Psoas muscle (tissue), 8 donors: ENCODE data around the gene USP14. TPM values are rescaled to one million over a fixed set of nuclear protein-coding genes. Genes with fewer than 3 reads are reported as not detected.

Source experiments
- ATAC-seq, 4 donors: fragments of 200-7000 bp; cut with Tn5 transposase; one replicate each; pipeline ENCODE4 v1.9.1; 2020; ENCODE audit warnings: moderate library complexity in 3 of 4, mild to moderate bottlenecking in 2 of 4
- DNase-seq, 2 donors: peaks; one replicate each; pipeline ENCODE4 v3.0.0-alpha.2; 2020
- H3K27ac ChIP-seq: fragments of 200-600 bp; one replicate; pipeline ENCODE4 v1.8.0; 2022
- H3K27me3 ChIP-seq, 3 donors: fragments of 200-600 bp in 1 of 3; one replicate each; pipeline versions ENCODE4 v1.6.1 to v1.8.0; 2013 to 2022; ENCODE audit warnings: low read length in 2 of 3, mild to moderate bottlenecking in 2 of 3, moderate library complexity in 1 of 3; ENCODE audit not compliant: insufficient read depth in 3 of 3
- H3K36me3 ChIP-seq, 2 donors: fragments of 200-600 bp in 1 of 2; one replicate each; pipeline versions ENCODE4 v1.6.1 to v1.8.0; 2013 to 2022; ENCODE audit warnings: low read depth in 1 of 2, mild to moderate bottlenecking in 1 of 2, moderate library complexity in 1 of 2; ENCODE audit not compliant: insufficient read depth in 1 of 2
- H3K4me1 ChIP-seq: fragments of 200-600 bp; one replicate; pipeline ENCODE4 v1.8.0; 2022
- H3K4me3 ChIP-seq: fragments of 200-600 bp; one replicate; pipeline ENCODE4 v1.8.0; 2022; ENCODE audit warnings: mild to moderate bottlenecking
- H3K9me3 ChIP-seq: fragments of 200-600 bp; one replicate; pipeline ENCODE4 v1.8.0; 2022
- WGBS, 3 donors: extraction: QIAGEN DNeasy Blood & Tissue Kit; methylation state at CpG; one replicate each; pipeline versions ENCODE4 v1.1.6 to v1.1.7; 2013; 5-methylcytosine and 5-hydroxymethylcytosine counted together
- intact Hi-C, 2 donors: fragments of 100-400 bp; cut with DNase I; formaldehyde crosslinking; loops; one replicate each; pipeline versions ENCODE4 v1.11.0 to v1.14.2; 2022
- polyA plus RNA-seq, 3 donors: library from polyadenylated mRNA; stranded (reverse); fragments of 200-250 nt; gene quantifications; one replicate each; pipeline ENCODE4 v1.2.3, GENCODE V29; 2013
- total RNA-seq, 4 donors: library from RNA; stranded (reverse); fragmentation: NEBNext Ultra II Directional in 2 of 4; extraction: Animal tissue kit (Norgen Biotek cat#: 25700) in 2 of 4; gene quantifications; one replicate each; pipeline versions ENCODE4 v1.2.1 to v1.2.4, GENCODE V29; 2021 to 2023
- TF ChIP-seq, protein P1 (sequence below): fragments of 200-600 bp; IDR thresholded peaks from one replicate; pipeline ENCODE4 v1.8.0; 2022; ENCODE audit warnings: antibody characterized with exemption
- donor health status: healthy with polysubstance abuse.
- donor health status: DM: no; HTN: no; CAD: no; lungs with moderate emphysema.
- donor health status: Bipolar disorder and iron deficiency.
- donor health status: healthy.
- donor health status: DM: yes; HTN: yes; CAD: no.
- donor health status: DM: no; HTN: no; CAD: no.
- donor health status: DM: no; HTN: no; CAD: no.
- donor health status: DM: yes; HTN: yes; CAD: no.

Gene USP14
- total and polyA plus RNA-seq, 7 donors = 40.7 to 166 (median 73.5) TPM

- peak in 2 of 4 donors; percentile 56 to 62 for ATAC-seq
Observed at GRCh38 chr18:261398-262073, 103.2 kb downstream of the USP14 start.

More at GRCh38 chr18:261398-262073, 103.2 kb downstream of the USP14 start:
- Histone ChIP-seq H3K4me3 (no peak overlapping the region), H3K4me1 (peaks cover 2% of the 10 kb centered on the region), H3K36me3 (peaks cover 2 to 85% of the 10 kb centered on the region in 2 donors), H3K9me3 (no peaks in the 10 kb centered on the region), H3K27me3 (no peaks in the 10 kb centered on the region), H3K27ac (no peak overlapping the region)
- 94 to 98% (median 97%) methylated on average over 2 of the region's 2 CpGs for WGBS, 3 donors
- DNase-seq = no peak
- TF ChIP-seq, protein P1, sequence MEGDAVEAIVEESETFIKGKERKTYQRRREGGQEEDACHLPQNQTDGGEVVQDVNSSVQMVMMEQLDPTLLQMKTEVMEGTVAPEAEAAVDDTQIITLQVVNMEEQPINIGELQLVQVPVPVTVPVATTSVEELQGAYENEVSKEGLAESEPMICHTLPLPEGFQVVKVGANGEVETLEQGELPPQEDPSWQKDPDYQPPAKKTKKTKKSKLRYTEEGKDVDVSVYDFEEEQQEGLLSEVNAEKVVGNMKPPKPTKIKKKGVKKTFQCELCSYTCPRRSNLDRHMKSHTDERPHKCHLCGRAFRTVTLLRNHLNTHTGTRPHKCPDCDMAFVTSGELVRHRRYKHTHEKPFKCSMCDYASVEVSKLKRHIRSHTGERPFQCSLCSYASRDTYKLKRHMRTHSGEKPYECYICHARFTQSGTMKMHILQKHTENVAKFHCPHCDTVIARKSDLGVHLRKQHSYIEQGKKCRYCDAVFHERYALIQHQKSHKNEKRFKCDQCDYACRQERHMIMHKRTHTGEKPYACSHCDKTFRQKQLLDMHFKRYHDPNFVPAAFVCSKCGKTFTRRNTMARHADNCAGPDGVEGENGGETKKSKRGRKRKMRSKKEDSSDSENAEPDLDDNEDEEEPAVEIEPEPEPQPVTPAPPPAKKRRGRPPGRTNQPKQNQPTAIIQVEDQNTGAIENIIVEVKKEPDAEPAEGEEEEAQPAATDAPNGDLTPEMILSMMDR = no peak
- intact Hi-C loops = no loop called here

Other genes with a start within 250 kb of the USP14 start
- not detected for gene TUBB8B, start 108.9 kb upstream of the USP14 start, total RNA-seq
- under 1 TPM in 1 of 3 donors, not detected in 2; 0.04 TPM for gene TUBB8B, start 108.9 kb upstream of the USP14 start, polyA plus RNA-seq
- 10 to 100 TPM in 2 of 4 donors, 1 to 10 TPM in 2; 8.7 to 13.8 (median 11.0) TPM for gene THOC1, start 109.5 kb downstream of the USP14 start, total RNA-seq
- gene THOC1, start 109.5 kb downstream of the USP14 start, polyA plus RNA-seq = 10 to 100 TPM; 10.5 to 18.5 (median 11.8) TPM